Ovary (tissue), 3 donors: ENCODE measurements around the gene SETBP1.

ENCODE experiments used
- CTCF ChIP-seq, 3 donors: fragments of 450-650 bp in 2 of 3; fragments of 200-600 bp in 1 of 3; IDR thresholded peaks; one replicate each; pipeline versions ENCODE4 v1.5.1 to v1.8.0; 2016 to 2022; ENCODE audit warnings: antibody characterized with exemption in 3 of 3, mild to moderate bottlenecking in 1 of 3
- EP300 ChIP-seq: sonication (generic); formaldehyde crosslinking; IDR thresholded peaks from one replicate; pipeline ENCODE4 v1.6.1; 2017; ENCODE audit warnings: antibody characterized with exemption
- donor health status: DM: no; HTN: no; CAD: no.

- TF ChIP-seq CTCF (IDR thresholded peaks at IDR 0.05) (no peak), EP300 (no peak)
Observed at GRCh38 chr18:44695503-44695902, 14.8 kb downstream of the SETBP1 start.
